Stimulated activated CD4-positive, alpha-beta T cell treated with anti-CD3 and anti-CD28 coated beads, TNF-alpha, amount 100 ng/mL, for 4 hours (primary cell): Measurements from ENCODE around the gene PRCD.
"Not testable (repeated sequence)": the region's sequence is repeated elsewhere in the genome, so short reads cannot be mapped to it uniquely, and the experiment has no call there.

Experiments used
- DNase-seq, 3 experiments: peaks; one replicate each; pipeline ENCODE4 v3.0.0-alpha.2; 2020; ENCODE audit warnings: low read depth in 3 of 3

Gene PRCD

DNA sequence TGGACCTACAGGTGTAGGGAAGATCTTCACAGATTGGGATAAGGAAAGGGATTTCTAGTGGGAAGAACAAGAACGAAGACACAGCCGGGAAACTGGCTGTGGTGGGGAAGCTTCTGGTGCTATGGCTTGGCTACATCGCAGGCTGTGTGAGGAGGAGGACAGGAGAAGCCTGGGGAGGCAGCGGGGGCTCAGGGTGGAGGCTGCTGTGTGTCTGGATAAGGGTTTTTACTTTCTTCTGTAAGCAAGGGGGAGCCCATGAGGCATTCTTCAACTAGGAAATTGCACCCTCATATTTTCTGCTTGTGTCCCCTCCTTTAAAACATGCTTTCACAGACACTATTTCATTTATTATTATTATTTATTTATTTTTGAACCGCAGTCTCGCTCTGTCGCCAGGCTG, 35.7 kb upstream of the PRCD start:
- no peak for DNase-seq

GRCh38 chr17:76506408-76507345, 33.2 kb upstream of the PRCD start:
- peak; percentile 82 to 83 (median 82) for DNase-seq

DNA sequence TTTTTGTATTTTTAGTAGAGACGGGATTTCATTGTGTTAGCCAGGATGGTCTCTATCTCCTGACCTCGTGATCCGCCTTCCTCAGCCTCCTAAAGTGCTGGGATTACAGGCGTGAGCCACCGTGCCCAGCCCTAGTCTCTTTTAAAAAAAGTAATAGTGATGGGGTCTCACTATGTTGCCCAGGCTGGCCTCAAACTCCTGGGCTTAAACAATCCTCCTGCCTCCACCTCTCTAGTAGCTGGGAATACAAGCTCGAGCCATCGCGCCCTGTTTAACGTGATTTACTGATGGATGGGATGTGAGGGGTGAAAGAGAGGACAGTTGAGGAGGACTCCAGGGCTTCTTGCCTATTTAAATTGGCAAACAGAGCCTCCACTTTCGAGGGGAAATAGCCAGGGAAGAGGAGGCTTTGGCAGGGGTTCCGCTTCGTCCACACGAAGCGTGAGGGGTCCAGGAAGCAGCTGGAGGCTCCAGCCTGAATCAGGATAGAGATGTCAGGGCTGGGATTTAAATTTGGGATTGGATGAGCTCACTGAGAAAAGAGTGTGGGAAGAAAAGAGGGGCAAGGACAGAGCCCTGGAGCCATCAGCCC, 31.3 kb upstream of the PRCD start:
- not testable (repeated sequence) for DNase-seq

GRCh38 chr17:76510831-76511244, 29.0 kb upstream of the PRCD start:
- no peak for DNase-seq

- DNase-seq = no peak
Measured at GRCh38 chr17:76511668-76512365, 28.0 kb upstream of the PRCD start.

DNA sequence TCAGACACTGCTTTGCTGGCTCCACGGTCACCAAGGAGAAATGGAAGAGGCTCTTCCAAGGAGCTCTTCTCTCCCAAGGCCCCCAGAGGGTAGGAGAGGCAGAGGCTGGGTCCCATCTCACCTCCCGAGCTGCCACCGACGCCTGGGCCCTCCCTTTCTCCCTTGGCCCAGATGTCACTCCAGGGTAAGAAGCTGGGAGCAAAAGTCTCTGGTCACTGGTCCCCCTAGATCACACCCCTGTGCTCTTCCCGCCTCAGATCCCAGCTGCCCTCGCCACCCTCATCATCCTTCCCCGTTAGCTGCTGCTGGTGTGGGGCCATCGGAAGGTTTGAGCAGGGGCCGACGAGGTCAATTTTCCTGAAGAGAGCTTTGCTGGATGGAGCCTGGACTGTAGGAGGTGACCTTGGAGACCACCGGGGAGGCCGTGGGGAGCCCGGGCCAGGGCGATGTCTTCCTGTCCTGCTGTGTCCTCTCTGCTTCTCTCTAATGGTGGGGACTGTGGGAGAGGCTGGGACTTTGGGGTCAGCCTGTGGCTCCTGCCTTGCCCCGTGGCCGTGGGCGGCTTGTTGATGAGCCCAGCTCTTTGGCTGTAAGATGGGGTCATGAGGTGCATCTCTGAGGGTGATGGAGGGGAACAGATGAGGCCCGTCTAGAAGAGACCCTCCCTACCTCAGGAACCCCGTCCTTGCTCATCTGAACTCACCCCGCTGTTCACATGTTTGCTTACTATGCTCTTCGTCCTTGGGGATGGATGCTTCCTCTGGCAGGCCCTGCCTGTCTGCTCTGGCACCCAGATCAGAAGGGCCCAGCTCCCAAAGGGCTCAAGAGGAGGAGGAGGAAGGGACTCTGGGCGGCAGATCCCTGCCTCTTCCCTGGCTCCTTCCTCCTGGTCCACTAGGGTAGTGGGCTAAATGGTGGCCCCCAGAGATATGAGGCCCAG, 27.2 kb upstream of the PRCD start:
- DNase-seq = no peak

DNA sequence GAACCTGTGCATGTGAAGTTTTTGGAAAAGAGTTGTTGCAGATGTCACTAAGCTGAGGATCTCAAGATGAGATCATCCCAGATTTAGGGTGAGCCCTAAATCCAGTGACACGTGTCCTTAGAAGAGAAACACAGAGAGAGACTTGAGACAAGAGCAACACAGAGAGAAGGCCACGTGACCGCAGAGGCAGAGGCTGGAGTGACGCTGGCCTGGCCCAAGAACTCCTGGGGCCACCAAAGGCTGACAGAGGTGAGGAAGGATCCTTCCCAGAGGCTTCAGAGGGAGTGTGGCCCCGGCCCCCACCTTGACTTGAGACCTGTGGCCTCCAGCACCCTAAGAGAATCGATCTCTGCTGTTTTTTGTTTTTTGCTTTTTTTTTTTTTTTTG, 26.5 kb upstream of the PRCD start:
- no peak for DNase-seq

DNA sequence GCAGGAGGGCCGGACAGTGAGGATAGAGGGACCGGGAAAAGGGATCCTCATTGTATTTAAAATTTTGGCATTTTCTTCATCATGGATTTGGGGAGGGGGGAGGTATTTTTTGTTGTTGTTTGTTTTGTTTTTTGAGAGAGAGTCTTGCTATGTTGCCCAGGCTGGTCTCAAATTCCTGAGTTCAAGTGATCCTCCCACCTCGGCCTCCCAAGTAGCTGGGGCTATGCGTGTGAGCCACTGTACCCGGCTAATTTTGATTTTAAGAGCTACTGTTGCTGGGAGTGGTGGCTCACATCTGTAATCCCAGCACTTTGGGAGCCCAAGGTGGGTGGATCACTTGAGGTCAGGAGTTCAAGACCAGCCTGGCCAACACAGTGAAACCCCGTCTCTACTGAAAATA, 25.5 kb upstream of the PRCD start:
- not testable (repeated sequence) for DNase-seq

GRCh38 chr17:76515274-76515949, 24.4 kb upstream of the PRCD start:
- DNase-seq = peak in 2 of 3 experiments; percentile 50 to 59

- DNase-seq = no peak
Measured at GRCh38 chr17:76517638-76518038, 22.2 kb upstream of the PRCD start.

DNA sequence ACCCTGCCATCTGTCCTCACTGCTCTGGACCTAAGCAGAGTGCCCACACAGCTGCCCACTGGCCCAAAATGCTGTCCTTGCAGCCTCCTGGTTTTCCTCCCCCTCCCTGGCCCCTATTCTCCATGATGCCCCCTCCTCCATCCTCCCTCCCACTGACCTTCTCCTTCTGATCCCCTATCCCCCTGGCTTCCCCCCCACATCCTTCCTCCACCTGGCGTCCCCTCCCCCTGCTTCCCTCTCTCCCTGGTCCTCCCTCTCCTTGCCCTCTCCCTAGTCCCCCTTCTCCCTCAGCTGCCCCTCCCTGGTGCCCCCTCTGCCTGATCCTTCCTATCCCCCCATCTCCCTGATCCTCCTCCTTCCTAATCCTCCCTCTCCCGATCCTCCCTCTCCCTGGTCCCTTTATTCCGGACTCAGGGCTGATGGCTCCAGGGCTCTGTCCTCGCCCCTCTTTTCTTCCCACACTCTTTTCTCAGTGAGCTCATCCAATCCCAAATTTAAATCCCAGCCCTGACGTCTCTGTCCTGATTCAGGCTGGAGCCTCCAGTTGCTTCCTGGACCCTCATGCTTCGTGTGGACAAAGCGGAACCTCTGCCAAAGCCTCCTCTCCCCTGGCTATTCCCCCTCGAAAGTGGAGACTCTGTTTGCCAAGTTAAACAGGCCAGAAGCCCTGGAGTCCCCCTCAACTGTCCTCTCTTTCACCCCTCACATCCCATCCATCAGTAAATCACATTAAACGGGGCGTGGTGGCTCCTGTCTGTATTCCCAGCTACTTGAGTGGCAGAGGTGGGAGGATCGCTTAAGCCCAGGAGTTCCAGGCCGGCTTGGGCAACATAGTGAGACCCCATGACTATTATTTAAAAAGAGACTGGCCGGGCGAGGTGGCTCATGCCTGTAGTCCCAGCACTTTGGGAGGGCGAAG, 20.5 kb upstream of the PRCD start:
- DNase-seq = no peak

DNA sequence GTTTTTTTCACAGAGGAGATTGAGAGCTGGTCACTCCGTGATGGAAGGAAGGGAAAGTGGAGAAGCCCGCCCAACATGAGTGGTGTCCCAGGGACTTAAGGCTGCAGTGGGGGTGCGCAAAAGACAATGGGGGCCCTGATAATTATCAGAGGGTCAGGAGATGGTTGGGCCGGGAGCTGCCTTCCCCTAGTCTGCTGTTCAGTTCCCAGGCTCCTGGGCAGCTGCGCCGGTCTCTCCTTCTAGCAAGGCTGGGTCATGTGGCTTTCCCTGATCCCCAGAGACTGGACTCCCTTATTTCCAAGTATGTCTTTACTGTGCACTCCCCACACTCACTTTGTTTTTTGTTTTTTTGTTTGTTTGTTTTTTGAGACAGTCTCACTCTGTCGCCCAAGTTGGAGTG, 18.6 kb upstream of the PRCD start:
- DNase-seq = no peak

GRCh38 chr17:76521683-76522082, 18.2 kb upstream of the PRCD start:
- DNase-seq = not testable (repeated sequence)

DNA sequence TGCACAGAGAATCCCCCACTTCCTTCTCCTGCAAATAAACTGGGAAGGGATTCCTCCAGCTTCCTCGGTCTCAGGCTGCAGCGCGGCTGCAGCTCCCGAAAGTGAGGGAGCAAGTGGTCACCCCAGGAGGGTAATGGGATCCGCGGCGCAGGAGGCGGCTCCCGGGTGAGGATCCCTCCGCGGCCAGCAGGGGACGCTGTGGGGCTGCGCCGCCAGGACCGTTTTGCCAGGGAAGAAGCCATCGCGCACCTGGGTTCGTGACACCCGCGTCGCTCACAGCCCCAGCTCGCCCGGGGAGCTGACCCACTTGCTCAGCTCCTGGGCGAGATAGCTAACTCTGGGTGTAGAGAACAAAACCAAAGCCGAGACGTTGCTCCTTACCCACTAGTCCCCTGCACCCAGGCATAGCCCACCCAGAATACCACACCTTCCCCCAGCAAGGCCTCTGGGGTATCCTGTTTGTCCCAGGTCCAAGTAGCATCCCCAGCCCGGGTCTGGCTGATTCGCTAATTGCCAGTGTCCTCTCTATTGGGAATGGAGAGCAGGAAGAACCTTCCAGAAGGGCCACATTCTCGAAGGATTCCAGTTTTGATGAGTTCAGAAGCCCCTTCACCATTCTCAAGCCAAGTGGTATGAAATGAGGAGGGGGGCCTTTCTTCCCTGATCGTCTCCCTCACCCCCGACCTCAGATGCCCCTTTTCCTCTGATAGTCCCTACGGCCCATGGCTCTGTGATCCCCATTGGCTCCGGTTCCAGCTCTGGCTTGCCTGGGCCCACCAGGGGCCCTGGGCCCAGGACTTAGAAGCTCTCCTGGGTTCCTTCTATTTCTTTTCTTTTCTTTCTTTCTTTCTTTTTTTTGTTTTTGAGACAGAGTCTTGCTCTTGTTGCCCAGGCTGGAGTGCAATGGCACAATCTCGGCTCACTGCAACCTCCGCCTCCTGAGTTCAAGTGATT, 16.5 kb upstream of the PRCD start:
- peak; percentile 63 to 71 (median 67) for DNase-seq

GRCh38 chr17:76524598-76525512, 15.0 kb upstream of the PRCD start:
- no peak for DNase-seq

DNA sequence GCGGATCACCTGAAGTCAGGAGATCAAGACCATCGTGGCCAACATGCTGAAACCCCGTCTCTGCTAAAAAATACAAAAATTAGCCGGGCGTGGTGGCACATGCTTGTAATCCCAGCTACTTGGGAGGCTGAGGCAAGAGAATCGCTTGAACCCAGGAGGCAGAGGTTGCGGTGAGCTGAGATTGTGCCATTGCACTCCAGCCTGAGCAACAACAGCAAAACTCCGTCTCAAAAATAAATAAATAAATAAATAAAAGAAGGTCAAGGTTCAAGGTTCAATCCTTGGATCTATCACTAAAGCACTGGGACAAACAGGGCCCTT, 14.4 kb upstream of the PRCD start:
- not testable (repeated sequence) for DNase-seq

- not testable (repeated sequence) for DNase-seq
Measured at GRCh38 chr17:76527016-76527415, 12.8 kb upstream of the PRCD start.
